Mammary epithelial cell (primary cell): Measurements from ENCODE around the gene CCDC159.
"Not testable (repeated sequence)": the region's sequence is repeated elsewhere in the genome, so short reads cannot be mapped to it uniquely, and the experiment has no call there.

Source experiments
- EZH2 ChIP-seq: IDR thresholded peaks from 2 replicates; pipeline ENCODE4 v1.6.1; 2012; ENCODE audit warnings: low read length, inconsistent platforms, borderline replicate concordance
- TF ChIP-seq, protein P1 (sequence below), 2 donors: IDR thresholded peaks in 1 of 2; conservative IDR thresholded peaks in 1 of 2; 2 replicates each; pipeline ENCODE4 v1.5.1; 2011 to 2012; ENCODE audit warnings: inconsistent platforms in 2 of 2, low read length in 2 of 2, mild to moderate bottlenecking in 2 of 2, control low read depth in 1 of 2, low read depth in 1 of 2; ENCODE audit not compliant: insufficient read depth in 1 of 2; ENCODE audit errors: extremely low read depth in 1 of 2

DNA sequence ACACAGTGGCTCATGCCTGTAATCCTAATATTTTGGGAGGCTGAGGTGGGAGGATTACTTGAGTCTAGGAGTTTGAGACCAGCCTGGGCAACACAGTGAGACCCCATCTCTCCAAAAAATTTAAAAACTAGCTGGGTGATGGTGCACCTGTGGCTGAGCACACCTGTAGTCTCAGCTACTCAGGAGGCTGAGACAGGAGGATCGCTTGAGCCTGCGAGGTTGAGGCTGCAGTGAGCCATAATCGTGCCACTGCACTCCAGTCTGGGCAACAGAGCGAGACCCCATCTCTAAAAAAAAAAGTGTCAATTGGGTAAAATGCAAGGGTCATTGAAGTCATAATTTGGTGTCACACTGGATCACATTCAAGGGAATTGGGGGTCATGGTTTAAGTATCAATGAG, 7.8 kb downstream of the CCDC159 start:
- TF ChIP-seq, protein P1, sequence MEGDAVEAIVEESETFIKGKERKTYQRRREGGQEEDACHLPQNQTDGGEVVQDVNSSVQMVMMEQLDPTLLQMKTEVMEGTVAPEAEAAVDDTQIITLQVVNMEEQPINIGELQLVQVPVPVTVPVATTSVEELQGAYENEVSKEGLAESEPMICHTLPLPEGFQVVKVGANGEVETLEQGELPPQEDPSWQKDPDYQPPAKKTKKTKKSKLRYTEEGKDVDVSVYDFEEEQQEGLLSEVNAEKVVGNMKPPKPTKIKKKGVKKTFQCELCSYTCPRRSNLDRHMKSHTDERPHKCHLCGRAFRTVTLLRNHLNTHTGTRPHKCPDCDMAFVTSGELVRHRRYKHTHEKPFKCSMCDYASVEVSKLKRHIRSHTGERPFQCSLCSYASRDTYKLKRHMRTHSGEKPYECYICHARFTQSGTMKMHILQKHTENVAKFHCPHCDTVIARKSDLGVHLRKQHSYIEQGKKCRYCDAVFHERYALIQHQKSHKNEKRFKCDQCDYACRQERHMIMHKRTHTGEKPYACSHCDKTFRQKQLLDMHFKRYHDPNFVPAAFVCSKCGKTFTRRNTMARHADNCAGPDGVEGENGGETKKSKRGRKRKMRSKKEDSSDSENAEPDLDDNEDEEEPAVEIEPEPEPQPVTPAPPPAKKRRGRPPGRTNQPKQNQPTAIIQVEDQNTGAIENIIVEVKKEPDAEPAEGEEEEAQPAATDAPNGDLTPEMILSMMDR (conservative IDR thresholded peaks at IDR 0.05 in 1 of 2, IDR thresholded peaks at IDR 0.05 in 1 of 2; ENCODE audit: extremely low read depth in 1 of 2, insufficient read depth in 1 of 2, low read depth in 1 of 2, low read length in 2 of 2) = not testable (repeated sequence)
- not testable (repeated sequence) for TF ChIP-seq EZH2
